H1 (cell line): ENCODE results near the gene KCP. TPM values are rescaled to one million over a fixed set of nuclear protein-coding genes. Genes with fewer than 3 reads are reported as not detected.

ENCODE experiments used
- ATF3 ChIP-seq: IDR thresholded peaks from 2 replicates; pipeline ENCODE4 v1.6.1; 2011; ENCODE audit warnings: low read depth, mild to moderate bottlenecking, low read length; ENCODE audit not compliant: insufficient read depth
- SAP30 ChIP-seq: fragments of 300-600 bp; sonication (generic); IDR thresholded peaks from 2 replicates; pipeline ENCODE4 v1.7.1; 2012; ENCODE audit warnings: low read length, moderate library complexity, mild to moderate bottlenecking, inconsistent platforms; ENCODE audit not compliant: insufficient read depth, insufficient replicate concordance
- polyA plus RNA-seq, 7 experiments: library from polyadenylated mRNA; depleted of rRNA in 3 of 7; stranded (reverse) in 5 of 7; unstranded in 2 of 7; fragments of >200 nt in 5 of 7; fragments of 200-250 nt in 2 of 7; gene quantifications; 1 replicate in 5 of 7; 2 replicates in 1 of 7; 4 replicates in 1 of 7; pipeline versions ENCODE4 v1.2.1 to v1.2.3, GENCODE V29; 2011 to 2013; ENCODE audit warnings: missing spikeins in 2 of 7, mixed read lengths in 2 of 7
- total RNA-seq: library from RNA; stranded (reverse); fragmentation: NEBNext Ultra II Directional; extraction: Animal tissue kit (Norgen Biotek cat#: 25700); gene quantifications from 2 replicates; pipeline ENCODE4 v1.2.1, GENCODE V29; 2021

KCP gene
- total and polyA plus RNA-seq, 2 of the 8 experiments (the other 6 are each of a cell fraction or from before 2014, with no cell fraction given) = 1.3 to 2.0 TPM

- no peak for TF ChIP-seq SAP30
- no peak for TF ChIP-seq ATF3
These were observed 43.3 kb downstream of the KCP start (continued) for GRCh38 chr7:128867241-128867640.
